ENCODE data around the gene PDE3B. TPM values are rescaled to one million over a fixed set of nuclear protein-coding genes. Genes with fewer than 3 reads are reported as not detected.
"Not testable (repeated sequence)": the region's sequence is repeated elsewhere in the genome, so short reads cannot be mapped to it uniquely, and the experiment has no call there.

PDE3B gene
- total RNA-seq, result 26.9 and 29.7 TPM in 2 replicates
- long read RNA-seq, full-length matches to known transcripts, result 2 of 23 reads
- long read RNA-seq, partial matches to known transcripts, result 9 of 23 reads
- long read RNA-seq, other reads (novel, unspliced or antisense), result 12 of 23 reads

- Mint-ChIP-seq H3K4me3 (ENCODE audit: low read depth) (peak within 1 kb of the TSS; percentile 91), H3K9me3 (ENCODE audit: low read depth) (no peaks in the 10 kb centered on the region), H3K4me1 (ENCODE audit: low read depth) (peaks cover 20% of the 10 kb centered on the region), H3K27me3 (peaks cover 5% of the 10 kb centered on the region), H3K36me3 (ENCODE audit: insufficient read depth) (no peaks in the 10 kb centered on the region), H3K27ac (peak within 1 kb of the TSS; percentile 93)
- TF ChIP-seq CTCF (IDR thresholded peaks at IDR 0.05; ENCODE audit: unreplicated experiment), result peak; percentile 13
- DNase-seq (ENCODE audit: low spot score, unreplicated experiment), result peak; percentile 74
Observed at GRCh38 chr11:14643697-14644225, at the start of gene PDE3B. Gene PDE3B (plus strand): TSS chr11:14643804. CDS start chr11:14644076, 272 bp downstream.

GRCh38 chr11:14595261-14595660 lies 48.3 kb upstream of the PDE3B start:
- not testable (repeated sequence) for H3K27ac Mint-ChIP-seq; H3K27me3 Mint-ChIP-seq; DNase-seq (ENCODE audit: low spot score, unreplicated experiment); H3K4me3 Mint-ChIP-seq (ENCODE audit: low read depth); H3K4me1 Mint-ChIP-seq (ENCODE audit: low read depth)
- Mint-ChIP-seq H3K9me3 (ENCODE audit: low read depth) (peaks cover 36% of the 10 kb centered on the region), H3K36me3 (ENCODE audit: insufficient read depth) (peaks cover 50% of the 10 kb centered on the region)

GRCh38 chr11:14607713-14608112 lies 35.9 kb upstream of the PDE3B start:
- Mint-ChIP-seq H3K4me1 (ENCODE audit: low read depth) (peaks cover 7% of the 10 kb centered on the region), H3K27me3 (no peaks in the 10 kb centered on the region), H3K4me3 (ENCODE audit: low read depth) (no peak overlapping the region), H3K36me3 (ENCODE audit: insufficient read depth) (peaks cover 26% of the 10 kb centered on the region), H3K27ac (no peak overlapping the region), H3K9me3 (ENCODE audit: low read depth) (peaks cover 4% of the 10 kb centered on the region)
- no peak for TF ChIP-seq CTCF (IDR thresholded peaks at IDR 0.05; ENCODE audit: unreplicated experiment)
- DNase-seq (ENCODE audit: low spot score, unreplicated experiment), result no peak

GRCh38 chr11:14609902-14610301 lies 33.7 kb upstream of the PDE3B start:
- H3K4me1 Mint-ChIP-seq (ENCODE audit: low read depth), result peaks cover 7% of the 10 kb centered on the region
- TF ChIP-seq CTCF (IDR thresholded peaks at IDR 0.05; ENCODE audit: unreplicated experiment), result no peak
- no peak overlapping the region for H3K4me3 Mint-ChIP-seq (ENCODE audit: low read depth)
- H3K27ac Mint-ChIP-seq, result no peak overlapping the region
- no peak for DNase-seq (ENCODE audit: low spot score, unreplicated experiment)
- no peaks in the 10 kb centered on the region for H3K27me3 Mint-ChIP-seq
- peaks cover 4% of the 10 kb centered on the region for H3K9me3 Mint-ChIP-seq (ENCODE audit: low read depth)
- peaks cover 22% of the 10 kb centered on the region for H3K36me3 Mint-ChIP-seq (ENCODE audit: insufficient read depth)

GRCh38 chr11:14611939-14612338 lies 31.7 kb upstream of the PDE3B start:
- H3K36me3 Mint-ChIP-seq (ENCODE audit: insufficient read depth), result peaks cover 8% of the 10 kb centered on the region
- H3K9me3 Mint-ChIP-seq (ENCODE audit: low read depth), result no peaks in the 10 kb centered on the region
- no peak for TF ChIP-seq CTCF (IDR thresholded peaks at IDR 0.05; ENCODE audit: unreplicated experiment)
- H3K27me3 Mint-ChIP-seq, result no peaks in the 10 kb centered on the region
- H3K27ac Mint-ChIP-seq, result no peak overlapping the region
- DNase-seq (ENCODE audit: low spot score, unreplicated experiment), result no peak
- no peak overlapping the region for H3K4me3 Mint-ChIP-seq (ENCODE audit: low read depth)
- H3K4me1 Mint-ChIP-seq (ENCODE audit: low read depth), result peaks cover 9% of the 10 kb centered on the region

GRCh38 chr11:14612694-14613093 lies 30.9 kb upstream of the PDE3B start:
- H3K27ac Mint-ChIP-seq, result no peak overlapping the region
- DNase-seq (ENCODE audit: low spot score, unreplicated experiment), result no peak
- H3K27me3 Mint-ChIP-seq, result no peaks in the 10 kb centered on the region
- no peak for TF ChIP-seq CTCF (IDR thresholded peaks at IDR 0.05; ENCODE audit: unreplicated experiment)
- peaks cover 7% of the 10 kb centered on the region for H3K36me3 Mint-ChIP-seq (ENCODE audit: insufficient read depth)
- H3K9me3 Mint-ChIP-seq (ENCODE audit: low read depth), result no peaks in the 10 kb centered on the region
- H3K4me1 Mint-ChIP-seq (ENCODE audit: low read depth), result peaks cover 11% of the 10 kb centered on the region
- H3K4me3 Mint-ChIP-seq (ENCODE audit: low read depth), result no peak overlapping the region

All from progenitor cell of endocrine pancreas (in vitro differentiated cells).